Mammary epithelial cell (primary cell): Measurements from ENCODE around the gene SGSM1.

ENCODE experiments used
- CTCF ChIP-seq, 2 donors: IDR thresholded peaks in 1 of 2; conservative IDR thresholded peaks in 1 of 2; 2 replicates each; pipeline ENCODE4 v1.5.1; 2011 to 2012; ENCODE audit warnings: inconsistent platforms in 2 of 2, low read length in 2 of 2, mild to moderate bottlenecking in 2 of 2, control low read depth in 1 of 2, low read depth in 1 of 2; ENCODE audit not compliant: insufficient read depth in 1 of 2; ENCODE audit errors: extremely low read depth in 1 of 2
- EZH2 ChIP-seq: IDR thresholded peaks from 2 replicates; pipeline ENCODE4 v1.6.1; 2012; ENCODE audit warnings: low read length, inconsistent platforms, borderline replicate concordance

DNA sequence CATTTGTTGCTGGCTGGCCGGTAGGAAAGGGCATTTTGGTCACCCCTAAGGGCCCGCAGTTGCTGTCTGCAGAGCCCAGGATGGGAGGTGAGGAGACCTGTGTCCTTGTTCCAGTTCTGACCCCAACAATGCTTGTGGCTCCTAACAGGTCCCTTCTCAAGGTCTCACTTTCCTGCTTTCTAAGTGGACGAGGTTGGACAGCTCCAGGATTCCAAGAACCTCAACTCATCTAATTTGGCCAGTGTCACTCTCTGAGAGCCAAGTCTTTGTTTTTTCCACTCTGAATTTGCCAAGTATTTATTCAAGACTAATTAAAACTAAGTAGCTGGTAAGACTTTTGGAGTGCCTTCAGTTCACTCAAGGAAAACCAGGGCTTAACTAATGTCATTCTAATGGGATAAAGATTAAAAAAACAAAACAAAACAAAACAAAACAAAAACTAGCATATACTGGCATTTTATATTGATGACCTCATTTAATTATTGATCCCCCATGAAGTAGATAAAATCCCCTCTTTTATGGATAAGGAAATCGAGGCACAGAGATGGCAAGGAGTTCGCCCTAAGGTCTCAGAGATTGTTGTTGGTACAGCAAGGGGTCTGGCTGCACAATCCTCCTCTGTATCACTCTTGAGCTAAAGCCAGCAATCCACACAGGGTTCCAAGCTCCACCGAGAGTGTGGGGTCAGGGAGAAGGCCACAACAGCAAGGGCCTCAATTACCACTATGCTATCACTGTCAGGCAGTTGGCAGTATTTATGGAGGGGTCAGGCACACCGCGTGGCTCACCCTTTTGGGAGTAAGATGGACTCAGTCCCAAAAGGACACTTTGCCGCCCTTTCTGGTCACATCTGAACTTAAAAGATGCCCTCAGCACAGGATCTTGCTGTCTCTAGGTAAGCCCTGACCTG lies 8.1 kb downstream of the SGSM1 start:
- TF ChIP-seq CTCF (conservative IDR thresholded peaks at IDR 0.05 in 1 of 2, IDR thresholded peaks at IDR 0.05 in 1 of 2; ENCODE audit: extremely low read depth in 1 of 2, insufficient read depth in 1 of 2, low read depth in 1 of 2, low read length in 2 of 2), result no peak
- no peak for TF ChIP-seq EZH2
